ENCODE measurements around the gene PRR30.
"Not testable (repeated sequence)": the region's sequence is repeated elsewhere in the genome, so short reads cannot be mapped to it uniquely, and the experiment has no call there.

PRR30 gene

GRCh38 chr2:27139310-27139709 lies at the start of gene PRR30:
TSS of gene PRR30 (minus strand) at chr2:27139410. CDS start at chr2:27138329, 1,081 bp downstream.
- no peak for DNase-seq (ENCODE audit: low spot score)

- DNase-seq (ENCODE audit: low spot score): no peak
Measured at GRCh38 chr2:27186613-27187345, 47.6 kb upstream of the PRR30 start.

- no peak for DNase-seq (ENCODE audit: low spot score)
Measured at GRCh38 chr2:27185331-27186026, 46.3 kb upstream of the PRR30 start.

GRCh38 chr2:27184115-27184514 lies 44.9 kb upstream of the PRR30 start:
- no peak for DNase-seq (ENCODE audit: low spot score)

- no peak for DNase-seq (ENCODE audit: low spot score)
Measured at GRCh38 chr2:27182346-27182745, 43.1 kb upstream of the PRR30 start.

- no peak for DNase-seq (ENCODE audit: low spot score)
Measured at GRCh38 chr2:27179344-27180000, 40.3 kb upstream of the PRR30 start.

- no peak for DNase-seq (ENCODE audit: low spot score)
Measured at GRCh38 chr2:27178469-27178868, 39.3 kb upstream of the PRR30 start.

- no peak for DNase-seq (ENCODE audit: low spot score)
Measured at GRCh38 chr2:27177441-27178351, 38.5 kb upstream of the PRR30 start.

GRCh38 chr2:27175781-27176180 lies 36.6 kb upstream of the PRR30 start:
- DNase-seq (ENCODE audit: low spot score): not testable (repeated sequence)

GRCh38 chr2:27175330-27175729 lies 36.1 kb upstream of the PRR30 start:
- DNase-seq (ENCODE audit: low spot score): no peak

- DNase-seq (ENCODE audit: low spot score): no peak
Measured at GRCh38 chr2:27174638-27175037, 35.4 kb upstream of the PRR30 start.

GRCh38 chr2:27171351-27171848 lies 32.2 kb upstream of the PRR30 start:
- no peak for DNase-seq (ENCODE audit: low spot score)

GRCh38 chr2:27170581-27171337 lies 31.5 kb upstream of the PRR30 start:
- no peak for DNase-seq (ENCODE audit: low spot score)

- no peak for DNase-seq (ENCODE audit: low spot score)
Measured at GRCh38 chr2:27164960-27165763, 26.0 kb upstream of the PRR30 start.

GRCh38 chr2:27162151-27163121 lies 23.2 kb upstream of the PRR30 start:
- no peak for DNase-seq (ENCODE audit: low spot score)

GRCh38 chr2:27160191-27160590 lies 21.0 kb upstream of the PRR30 start:
- no peak for DNase-seq (ENCODE audit: low spot score)

GRCh38 chr2:27159271-27159670 lies 20.1 kb upstream of the PRR30 start:
- no peak for DNase-seq (ENCODE audit: low spot score)

- DNase-seq (ENCODE audit: low spot score): no peak
Measured at GRCh38 chr2:27158468-27158867, 19.3 kb upstream of the PRR30 start.

- no peak for DNase-seq (ENCODE audit: low spot score)
Measured at GRCh38 chr2:27155069-27155520, 15.9 kb upstream of the PRR30 start.
